PC-3 (cell line): Measurements from ENCODE around the gene PHPT1. TPM values are rescaled to one million over a fixed set of nuclear protein-coding genes. Genes with fewer than 3 reads are reported as not detected.

Experiments
- ATAC-seq: fragments of 200-7000 bp; cut with Tn5 transposase; 2 replicates; pipeline ENCODE4 v1.9.1; 2020; ENCODE audit warnings: mild to moderate bottlenecking, moderate library complexity
- BruUV-seq: library from RNA; stranded (reverse); fragments of 400-500 nt; replicated peaks from 2 replicates; lab custom pipeline; 2021; lab: Mats Ljungman, UMichigan
- CTCF ChIA-PET: fragments of 300-600 bp; sonication (Branson Sonifier 250); formaldehyde crosslinking; loops from one replicate; lab custom pipeline; 2022; ENCODE audit warnings: antibody characterized with exemption; lab: Charles Lee
- POLR2A ChIA-PET: fragments of 300-600 bp; sonication (Branson Sonifier 250); formaldehyde crosslinking; loops from one replicate; lab custom pipeline; 2022; ENCODE audit warnings: antibody characterized with exemption; ENCODE audit not compliant: unreplicated experiment; lab: Charles Lee
- DNase-seq: peaks from one replicate; pipeline ENCODE4 v3.0.0-alpha.2; 2015
- H2AFZ ChIP-seq: fragments of 300-600 bp; sonication (generic); 2 replicates; pipeline ENCODE4 v1.6.0; 2016; ENCODE audit warnings: antibody characterized with exemption, low read length
- H3F3A ChIP-seq: fragments of 300-600 bp; sonication (generic); one replicate; pipeline ENCODE4 v1.6.0; 2017; ENCODE audit warnings: antibody characterized with exemption, low read length, control low read depth, mild to moderate bottlenecking; ENCODE audit not compliant: unreplicated experiment
- H3K27ac ChIP-seq: fragments of 300-600 bp; sonication (generic); 2 replicates; pipeline ENCODE4 v1.5.1; 2016; ENCODE audit warnings: mild to moderate bottlenecking, low read length
- H3K27me3 ChIP-seq: fragments of 300-600 bp; sonication (generic); 2 replicates; pipeline ENCODE4 v1.6.1; 2016; ENCODE audit warnings: low read length, mixed read lengths
- H3K36me3 ChIP-seq: fragments of 300-600 bp; sonication (generic); 2 replicates; pipeline ENCODE4 v1.6.1; 2016; ENCODE audit warnings: low read depth, mixed run types, low read length, mixed read lengths
- H3K4me1 ChIP-seq: fragments of 300-600 bp; sonication (generic); 2 replicates; pipeline ENCODE4 v1.5.1; 2016; ENCODE audit warnings: low read length; ENCODE audit not compliant: insufficient read depth
- H3K4me2 ChIP-seq: fragments of 300-600 bp; sonication (generic); 2 replicates; pipeline ENCODE4 v1.6.0; 2016; ENCODE audit warnings: low read length
- H3K4me3 ChIP-seq: fragments of 300-600 bp; sonication (generic); 2 replicates; pipeline ENCODE4 v1.5.1; 2016; ENCODE audit warnings: mild to moderate bottlenecking, low read length, mixed read lengths
- H3K79me2 ChIP-seq: fragments of 300-600 bp; sonication (generic); 2 replicates; pipeline ENCODE4 v1.6.1; 2017; ENCODE audit warnings: low read length, mixed read lengths
- H3K9ac ChIP-seq: fragments of 300-600 bp; sonication (generic); 2 replicates; pipeline ENCODE4 v1.6.0; 2016; ENCODE audit warnings: mild to moderate bottlenecking, low read length
- H3K9me2 ChIP-seq: fragments of 300-600 bp; sonication (generic); replicated peaks from 2 replicates; pipeline ENCODE4 v1.6.1; 2016; ENCODE audit warnings: mixed run types, low read length, mixed read lengths
- H3K9me3 ChIP-seq: fragments of 300-600 bp; sonication (generic); 2 replicates; pipeline ENCODE4 v1.6.1; 2016; ENCODE audit warnings: low read length, mixed read lengths
- H4K20me1 ChIP-seq: fragments of 300-600 bp; sonication (generic); 2 replicates; pipeline ENCODE4 v1.6.1; 2016; ENCODE audit warnings: low read length, mixed read lengths
- CTCF ChIP-seq: fragments of 300-600 bp; sonication (generic); conservative IDR thresholded peaks from 2 replicates; pipeline ENCODE4 v1.5.1; 2017; ENCODE audit warnings: antibody characterized with exemption, low read depth, mild to moderate bottlenecking, low read length
- EZH2 ChIP-seq: fragments of 300-600 bp; sonication (generic); IDR thresholded peaks from one replicate; pipeline ENCODE4 v1.6.1; 2017; ENCODE audit warnings: antibody characterized with exemption, mild to moderate bottlenecking, low read length; ENCODE audit not compliant: unreplicated experiment
- EZH2phosphoT487 ChIP-seq: fragments of 300-600 bp; sonication (generic); IDR thresholded peaks from 2 replicates; pipeline ENCODE4 v1.6.1; 2018; ENCODE audit warnings: mild to moderate bottlenecking, antibody characterized with exemption, low read length, borderline replicate concordance
- intact Hi-C: fragments of 100-400 bp; cut with micrococcal nuclease; formaldehyde crosslinking; loops from 2 replicates; pipeline ENCODE4 v1.9.0; 2023
- total RNA-seq: library from RNA; depleted of rRNA; stranded (reverse); fragments of >200 nt; gene quantifications from 2 replicates; pipeline ENCODE4 v1.2.3, GENCODE V29; 2014

Gene PHPT1
- total RNA-seq, 1 experiment from 2014 or later: 111 TPM

GRCh38 chr9:136888454-136888853, 39.2 kb downstream of the PHPT1 start:
- TF ChIP-seq EZH2 (no peak), EZH2phosphoT487 (no peak), CTCF (no peak)
- Histone ChIP-seq H3K4me1 (no peaks in the 10 kb centered on the region), H4K20me1 (no peaks in the 10 kb centered on the region), H3K79me2 (peaks cover 73% of the 10 kb centered on the region), H3K9ac (no peak overlapping the region), H3F3A (no peaks in the 10 kb centered on the region), H3K9me3 (no peaks in the 10 kb centered on the region), H3K4me3 (no peak overlapping the region), H2AFZ (no peak overlapping the region), H3K4me2 (no peak overlapping the region), H3K27me3 (no peaks in the 10 kb centered on the region), H3K9me2 (no peaks in the 10 kb centered on the region), H3K27ac (no peak overlapping the region), H3K36me3 (no peaks in the 10 kb centered on the region)
- DNase-seq (no peak), ATAC-seq (no peak)
- no TSS peak for BruUV-seq
- intact Hi-C loops: no loop called here
- ChIA-PET CTCF (no interaction called here), POLR2A (no interaction called here)

GRCh38 chr9:136889858-136890257, 40.6 kb downstream of the PHPT1 start:
- Histone ChIP-seq H3K27ac (no peak overlapping the region), H3K4me3 (no peak overlapping the region), H2AFZ (no peak overlapping the region), H3K36me3 (no peaks in the 10 kb centered on the region), H3K9ac (no peak overlapping the region), H3K4me2 (no peak overlapping the region), H3K27me3 (no peaks in the 10 kb centered on the region), H3K9me3 (no peaks in the 10 kb centered on the region), H3K79me2 (peaks cover 80% of the 10 kb centered on the region), H3K4me1 (no peaks in the 10 kb centered on the region), H3F3A (no peaks in the 10 kb centered on the region), H4K20me1 (no peaks in the 10 kb centered on the region), H3K9me2 (no peaks in the 10 kb centered on the region)
- TF ChIP-seq CTCF: no peak
- no peak for TF ChIP-seq EZH2phosphoT487
- no peak for TF ChIP-seq EZH2
- ATAC-seq (no peak), DNase-seq (no peak)
- CTCF ChIA-PET: no interaction called here
- POLR2A ChIA-PET: no interaction called here
- intact Hi-C loops: no loop called here
- no TSS peak for BruUV-seq

- DNase-seq (no peak), ATAC-seq (no peak)
- H3K4me1 ChIP-seq: no peaks in the 10 kb centered on the region
- H3K27ac ChIP-seq: no peak overlapping the region
- ChIA-PET POLR2A (no interaction called here), CTCF (no interaction called here)
- H3K4me3 ChIP-seq: no peak overlapping the region
- no peaks in the 10 kb centered on the region for H3K27me3 ChIP-seq
- intact Hi-C loops: no loop called here
- TF ChIP-seq EZH2phosphoT487: no peak
- TF ChIP-seq CTCF: no peak
- TF ChIP-seq EZH2: no peak
- H3K9ac ChIP-seq: no peak overlapping the region
- H3F3A ChIP-seq: no peaks in the 10 kb centered on the region
- no peaks in the 10 kb centered on the region for H3K9me2 ChIP-seq
- H3K9me3 ChIP-seq: no peaks in the 10 kb centered on the region
- H4K20me1 ChIP-seq: no peaks in the 10 kb centered on the region
- no peak overlapping the region for H3K4me2 ChIP-seq
- no peak overlapping the region for H2AFZ ChIP-seq
- peaks cover 84% of the 10 kb centered on the region for H3K79me2 ChIP-seq
- BruUV-seq: no TSS peak
- H3K36me3 ChIP-seq: no peaks in the 10 kb centered on the region
Measured at GRCh38 chr9:136890661-136891060, 41.5 kb downstream of the PHPT1 start.
